ENCODE results near the gene EPHB6. TPM values are rescaled to one million over a fixed set of nuclear protein-coding genes. Genes with fewer than 3 reads are reported as not detected.

The EPHB6 gene
- total RNA-seq, 4 donors from 2014 or later: 6.9 to 84.3 (median 22.1) TPM

DNA sequence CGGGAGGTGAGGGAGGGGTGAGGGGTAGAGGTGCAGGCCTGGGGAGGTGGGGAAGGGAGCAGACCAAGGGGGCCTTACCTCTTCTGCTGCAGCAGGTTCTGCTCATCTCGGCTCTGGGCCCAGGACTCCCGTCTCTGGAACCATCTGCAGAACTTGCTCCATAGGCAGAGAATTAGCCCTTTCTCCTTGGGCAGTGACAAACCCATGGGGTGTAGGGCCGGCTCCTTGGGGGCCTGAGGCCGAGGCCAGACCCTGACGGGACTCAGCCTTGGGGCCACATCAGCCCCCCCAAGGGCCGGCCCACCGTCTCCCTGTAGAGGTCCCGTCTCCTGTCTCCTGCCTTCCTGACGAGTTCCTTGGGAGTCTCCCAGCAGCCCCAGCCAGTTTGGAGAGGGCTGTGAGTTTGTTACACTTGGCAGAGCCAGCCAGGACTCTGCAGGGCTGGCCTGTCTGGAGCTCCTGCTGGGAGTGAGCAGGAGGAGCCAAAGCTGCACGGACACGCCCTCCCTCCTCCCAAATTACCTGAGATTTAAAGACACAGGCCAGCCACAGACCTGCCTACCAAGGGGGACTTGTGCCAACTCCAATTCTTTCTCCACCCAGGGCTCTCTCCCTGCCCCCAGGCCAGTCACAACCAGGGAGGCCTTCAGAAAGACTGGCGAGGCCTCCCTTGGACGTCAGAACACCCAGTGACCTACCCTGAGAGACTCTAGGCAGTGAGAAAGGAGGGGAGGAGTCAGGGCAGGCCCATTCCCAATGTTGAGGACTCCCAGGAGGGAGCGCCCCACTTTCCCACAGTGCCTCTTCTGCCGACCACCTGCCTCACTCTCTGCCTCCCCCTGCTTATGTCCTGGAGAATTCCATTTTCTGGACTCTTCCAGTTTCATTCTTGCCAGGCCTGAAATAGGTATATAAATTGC, 30.7 kb downstream of the EPHB6 start, which contains the start of gene TRPV6:
TRPV6 (minus strand) TSS at position 435 of the 920 bp plus-strand sequence.
- DNase-seq (ENCODE audit: low spot score in 2 of 2): no peak
- Histone ChIP-seq H3K27ac (no peak within 1 kb of the TSS), H3K9me3 (no peaks in the 10 kb centered on the region), H3K4me3 (no peak within 1 kb of the TSS), H3K36me3 (no peaks in the 10 kb centered on the region), H3K4me1 (no peaks in the 10 kb centered on the region), H3K27me3 (peaks cover 0 to 13% of the 10 kb centered on the region in 2 donors)
- TF ChIP-seq, protein P1, sequence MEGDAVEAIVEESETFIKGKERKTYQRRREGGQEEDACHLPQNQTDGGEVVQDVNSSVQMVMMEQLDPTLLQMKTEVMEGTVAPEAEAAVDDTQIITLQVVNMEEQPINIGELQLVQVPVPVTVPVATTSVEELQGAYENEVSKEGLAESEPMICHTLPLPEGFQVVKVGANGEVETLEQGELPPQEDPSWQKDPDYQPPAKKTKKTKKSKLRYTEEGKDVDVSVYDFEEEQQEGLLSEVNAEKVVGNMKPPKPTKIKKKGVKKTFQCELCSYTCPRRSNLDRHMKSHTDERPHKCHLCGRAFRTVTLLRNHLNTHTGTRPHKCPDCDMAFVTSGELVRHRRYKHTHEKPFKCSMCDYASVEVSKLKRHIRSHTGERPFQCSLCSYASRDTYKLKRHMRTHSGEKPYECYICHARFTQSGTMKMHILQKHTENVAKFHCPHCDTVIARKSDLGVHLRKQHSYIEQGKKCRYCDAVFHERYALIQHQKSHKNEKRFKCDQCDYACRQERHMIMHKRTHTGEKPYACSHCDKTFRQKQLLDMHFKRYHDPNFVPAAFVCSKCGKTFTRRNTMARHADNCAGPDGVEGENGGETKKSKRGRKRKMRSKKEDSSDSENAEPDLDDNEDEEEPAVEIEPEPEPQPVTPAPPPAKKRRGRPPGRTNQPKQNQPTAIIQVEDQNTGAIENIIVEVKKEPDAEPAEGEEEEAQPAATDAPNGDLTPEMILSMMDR (IDR thresholded peaks at IDR 0.05): no peak
- TF ChIP-seq POLR2A (IDR thresholded peaks at IDR 0.05): no peak
- no peak for TF ChIP-seq EP300 (IDR thresholded peaks at IDR 0.05)
- 66 to 71% methylated on average over 13 of the region's 16 CpGs for WGBS, 2 donors

DNA sequence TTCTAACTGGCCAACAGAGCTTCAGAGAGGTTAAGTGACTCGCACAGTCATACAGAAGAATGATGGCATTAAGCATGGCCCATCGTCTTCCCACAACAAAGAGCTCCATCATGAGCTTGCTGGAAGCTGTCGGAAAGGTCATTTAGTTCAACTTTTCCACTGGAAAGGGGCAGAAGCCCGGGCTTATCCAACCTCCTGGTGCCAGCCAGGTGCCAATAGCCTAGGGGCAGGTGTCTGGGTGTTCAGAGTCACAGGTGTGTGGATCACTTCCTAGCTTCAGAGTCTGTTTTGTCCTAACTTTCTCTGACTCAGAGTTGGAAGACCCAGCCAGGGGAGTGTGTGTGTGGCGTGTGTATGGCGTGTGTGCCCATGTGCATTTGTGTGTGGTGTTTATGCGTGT, 32.0 kb downstream of the EPHB6 start:
- 65 to 69% methylated on average over 7 of the region's 7 CpGs for WGBS, 2 donors
- Histone ChIP-seq H3K27ac (no peak overlapping the region), H3K27me3 (peaks cover 0 to 13% of the 10 kb centered on the region in 2 donors), H3K9me3 (no peaks in the 10 kb centered on the region), H3K4me1 (no peaks in the 10 kb centered on the region), H3K4me3 (no peak overlapping the region), H3K36me3 (no peaks in the 10 kb centered on the region)
- DNase-seq (ENCODE audit: low spot score in 2 of 2): no peak
- no peak for TF ChIP-seq POLR2A (IDR thresholded peaks at IDR 0.05)
- no peak for TF ChIP-seq EP300 (IDR thresholded peaks at IDR 0.05)

- DNase-seq (ENCODE audit: low spot score in 2 of 2): no peak
- Histone ChIP-seq H3K4me3 (no peak overlapping the region), H3K36me3 (no peaks in the 10 kb centered on the region), H3K27ac (no peak overlapping the region), H3K9me3 (no peaks in the 10 kb centered on the region), H3K27me3 (peaks cover 0 to 13% of the 10 kb centered on the region in 2 donors), H3K4me1 (no peaks in the 10 kb centered on the region)
- TF ChIP-seq POLR2A (IDR thresholded peaks at IDR 0.05) (no peak), EP300 (IDR thresholded peaks at IDR 0.05) (no peak)
- TF ChIP-seq, protein P1 (IDR thresholded peaks at IDR 0.05): no peak
- 88 to 92% methylated on average over 12 of the region's 12 CpGs for WGBS, 2 donors
These were observed 32.6 kb downstream of the EPHB6 start for GRCh38 chr7:142887282-142888015.

DNA sequence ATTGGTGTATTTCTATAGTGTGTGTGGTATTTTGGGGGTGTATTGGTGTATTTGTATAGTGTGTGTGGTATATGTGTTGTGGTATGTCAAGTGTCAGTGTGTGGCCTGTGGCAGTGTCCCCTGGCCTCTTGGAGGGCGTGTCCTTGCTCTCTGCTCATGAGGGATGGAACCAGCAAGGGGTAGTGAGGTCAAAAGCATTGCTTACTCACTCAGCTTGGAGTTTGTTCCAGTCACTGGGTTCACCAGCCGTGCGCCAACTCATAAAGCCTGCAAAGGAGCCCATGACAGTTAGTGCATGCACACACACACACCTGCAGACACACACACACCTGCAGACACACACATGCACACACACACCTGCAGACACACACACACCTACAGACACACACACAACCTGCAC, 34.9 kb downstream of the EPHB6 start:
- H3K36me3 ChIP-seq: no peaks in the 10 kb centered on the region
- no peaks in the 10 kb centered on the region for H3K9me3 ChIP-seq
- TF ChIP-seq POLR2A (IDR thresholded peaks at IDR 0.05) (no peak), EP300 (IDR thresholded peaks at IDR 0.05) (no peak)
- TF ChIP-seq, protein P1 (IDR thresholded peaks at IDR 0.05): no peak
- 48 to 60% methylated on average over 3 of the region's 3 CpGs for WGBS, 2 donors
- H3K4me1 ChIP-seq: no peaks in the 10 kb centered on the region
- no peak overlapping the region for H3K4me3 ChIP-seq
- no peak for DNase-seq (ENCODE audit: low spot score in 2 of 2)
- H3K27me3 ChIP-seq: peaks cover 0 to 13% of the 10 kb centered on the region in 2 donors
- H3K27ac ChIP-seq: no peak overlapping the region

DNA sequence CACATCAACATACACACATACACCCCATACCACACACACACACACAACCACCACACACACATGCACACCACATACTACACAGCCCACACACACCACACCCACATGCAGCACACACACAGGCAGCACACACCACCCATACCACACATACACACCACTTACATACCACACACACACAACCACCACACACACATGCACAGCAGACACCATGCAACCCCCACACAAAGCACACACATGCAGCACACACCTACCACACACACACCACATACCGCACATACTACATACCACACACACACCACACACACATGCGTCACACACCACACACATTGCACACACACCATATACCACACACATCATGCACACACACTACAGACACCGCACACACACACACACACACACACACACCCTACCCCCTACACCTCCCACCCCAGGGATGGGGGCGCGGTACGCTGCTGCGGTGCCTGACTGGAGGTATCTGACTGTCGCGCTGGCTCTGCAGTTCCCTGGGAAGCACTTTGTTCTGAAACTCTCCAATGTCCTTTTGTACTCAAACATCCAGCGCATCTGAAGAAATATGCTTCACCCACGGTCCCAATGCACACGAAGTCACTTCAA, 36.1 kb downstream of the EPHB6 start:
- Histone ChIP-seq H3K4me3 (no peak overlapping the region), H3K4me1 (no peaks in the 10 kb centered on the region), H3K9me3 (no peaks in the 10 kb centered on the region), H3K36me3 (no peaks in the 10 kb centered on the region), H3K27ac (no peak overlapping the region), H3K27me3 (peaks cover 0 to 13% of the 10 kb centered on the region in 2 donors)
- no peak for TF ChIP-seq EP300 (IDR thresholded peaks at IDR 0.05)
- TF ChIP-seq, protein P1 (IDR thresholded peaks at IDR 0.05): no peak
- TF ChIP-seq POLR2A (IDR thresholded peaks at IDR 0.05): no peak
- 68 to 72% methylated on average over 12 of the region's 12 CpGs for WGBS, 2 donors
- DNase-seq (ENCODE audit: low spot score in 2 of 2): no peak

All from tibial nerve (tissue), 4 donors.